C4-2B (cell line): ENCODE measurements around the gene CERS1.

ENCODE experiments used
- H3K27ac ChIP-seq: fragments of 450-650 bp; 2 replicates; pipeline ENCODE4 v1.5.1; 2017
- CTCF ChIP-seq: fragments of 450-650 bp; conservative IDR thresholded peaks from 2 replicates; pipeline ENCODE4 v1.5.1; 2017; ENCODE audit warnings: mild to moderate bottlenecking
- ZFX ChIP-seq: fragments of 450-650 bp; IDR thresholded peaks from 2 replicates; pipeline ENCODE4 v1.6.1; 2017

The CERS1 gene

GRCh38 chr19:18861235-18861634 lies 34.7 kb downstream of the CERS1 start:
- TF ChIP-seq ZFX (no peak), CTCF (no peak)

GRCh38 chr19:18860725-18861124 lies 35.2 kb downstream of the CERS1 start:
- H3K27ac ChIP-seq, result no peak overlapping the region
- no peak for TF ChIP-seq CTCF
- TF ChIP-seq ZFX, result no peak

More at GRCh38 chr19:18861235-18861634, 34.7 kb downstream of the CERS1 start:
- no peak overlapping the region for H3K27ac ChIP-seq

GRCh38 chr19:18860302-18860700 lies 35.7 kb downstream of the CERS1 start:
- TF ChIP-seq ZFX, result no peak
- TF ChIP-seq CTCF, result no peak
- H3K27ac ChIP-seq, result no peak overlapping the region

GRCh38 chr19:18859676-18860301 lies 36.2 kb downstream of the CERS1 start:
- no peak for TF ChIP-seq ZFX
- TF ChIP-seq CTCF, result no peak
- H3K27ac ChIP-seq, result no peak overlapping the region

DNA sequence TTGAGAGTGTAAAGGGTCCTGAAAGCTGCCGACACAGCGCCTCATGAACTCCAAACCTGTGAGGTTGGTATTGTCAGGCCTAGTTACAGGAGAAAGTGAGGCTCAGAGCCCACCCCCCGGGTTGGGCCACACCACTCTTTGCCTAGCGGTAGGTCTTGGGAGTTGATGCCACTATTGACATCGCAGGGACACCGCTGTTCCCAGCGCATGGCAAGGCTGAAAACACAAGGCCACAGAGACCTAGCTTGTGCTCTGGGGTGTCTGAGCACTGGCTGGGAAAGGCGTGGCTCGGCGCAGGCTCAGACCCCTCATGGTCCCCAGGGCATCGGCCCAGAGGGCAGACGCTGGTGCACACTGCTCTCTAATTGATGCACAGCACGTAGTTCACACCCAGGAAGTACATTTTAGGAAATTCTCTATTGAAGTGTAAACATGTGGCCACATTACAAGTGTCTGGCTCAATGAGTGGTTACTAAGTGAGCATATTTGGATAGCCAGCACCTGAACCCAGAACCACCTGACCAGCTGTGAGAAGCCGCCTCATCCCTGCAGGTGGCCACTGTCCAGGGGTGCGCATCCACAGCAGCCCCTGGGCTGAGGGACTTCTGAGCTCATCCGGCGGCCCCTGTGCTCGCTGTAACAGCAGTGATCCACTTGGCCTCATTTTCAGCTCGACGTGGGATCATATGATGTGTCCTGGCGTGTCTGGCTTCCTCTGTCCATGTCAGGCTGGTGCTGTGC lies 36.9 kb downstream of the CERS1 start:
- no peak for TF ChIP-seq ZFX
- TF ChIP-seq CTCF, result no peak
- H3K27ac ChIP-seq, result no peak overlapping the region

GRCh38 chr19:18857223-18857622 lies 38.7 kb downstream of the CERS1 start:
- H3K27ac ChIP-seq, result no peak overlapping the region
- TF ChIP-seq ZFX (no peak), CTCF (no peak)

DNA sequence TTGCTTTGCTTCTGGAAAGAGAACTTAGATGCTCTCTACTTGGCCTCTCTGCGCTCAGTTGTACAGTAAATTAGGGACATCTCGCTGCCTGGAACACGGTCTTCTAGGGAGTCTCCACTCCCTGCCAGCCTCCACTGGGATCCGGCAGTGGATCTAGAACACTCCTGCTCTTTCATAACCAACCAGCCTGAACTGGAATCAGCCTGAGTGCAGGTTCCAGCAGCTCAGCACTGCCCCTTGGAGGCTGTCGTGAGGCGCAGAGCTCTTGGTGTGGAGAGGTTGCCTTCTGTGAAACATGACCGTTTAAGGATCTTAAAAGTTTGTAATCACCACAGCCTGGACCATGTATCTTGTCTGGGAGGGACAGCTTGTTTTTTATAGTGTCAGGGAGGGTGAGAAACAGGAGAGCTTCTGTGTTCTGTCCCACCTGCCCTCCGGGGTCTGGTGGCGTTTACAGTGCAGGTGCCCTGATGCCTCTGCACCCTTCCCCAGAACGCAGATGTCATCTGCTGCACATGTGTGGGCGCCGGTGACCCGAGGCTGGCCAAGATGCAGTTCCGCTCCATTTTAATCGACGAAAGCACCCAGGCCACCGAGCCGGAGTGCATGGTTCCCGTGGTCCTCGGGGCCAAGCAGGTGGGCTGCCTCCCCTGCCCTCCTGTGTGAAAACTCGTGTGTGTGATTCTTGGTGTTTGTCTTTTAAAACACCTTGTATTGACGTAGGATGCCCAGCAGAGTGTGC lies 39.4 kb downstream of the CERS1 start:
- TF ChIP-seq CTCF, result no peak; the same call in 1 of the 2 replicates
- TF ChIP-seq ZFX, result no peak
- H3K27ac ChIP-seq, result no peak overlapping the region
